IPS-20b (cell line): ENCODE results near the gene ZDHHC3.

Experiments
- H3K27ac ChIP-seq: one replicate; pipeline ENCODE4 v1.5.1; 2013; ENCODE audit warnings: low read length
- H3K27me3 ChIP-seq: 2 replicates; pipeline ENCODE4 v1.6.1; 2013; ENCODE audit warnings: mild to moderate bottlenecking, low read length, inconsistent platforms; ENCODE audit not compliant: insufficient read depth
- H3K36me3 ChIP-seq: 2 replicates; pipeline ENCODE4 v1.6.1; 2013; ENCODE audit warnings: low read depth, mild to moderate bottlenecking, inconsistent platforms, low read length, moderate library complexity; ENCODE audit not compliant: insufficient read depth
- H3K4me1 ChIP-seq: 2 replicates; pipeline ENCODE4 v1.6.1; 2013; ENCODE audit warnings: mild to moderate bottlenecking, control low read depth, inconsistent platforms, low read length, moderate library complexity; ENCODE audit not compliant: insufficient read depth
- H3K4me3 ChIP-seq: 2 replicates; pipeline ENCODE4 v1.5.1; 2013; ENCODE audit warnings: mild to moderate bottlenecking, low read length, inconsistent platforms
- H3K9ac ChIP-seq: 2 replicates; pipeline ENCODE4 v1.6.1; 2013; ENCODE audit warnings: low read depth, mild to moderate bottlenecking, inconsistent platforms, low read length, moderate library complexity
- H3K9me3 ChIP-seq: 2 replicates; pipeline ENCODE4 v1.6.1; 2013; ENCODE audit warnings: mild to moderate bottlenecking, low read depth, low read length, inconsistent platforms; ENCODE audit not compliant: insufficient read depth

Gene ZDHHC3

GRCh38 chr3:44976002-44976815, at the start of gene ZDHHC3, which contains the start of gene EXOSC7:
TSS of gene ZDHHC3 (minus strand) at chr3:44976174. CDS start at chr3:44959436, 16,738 bp downstream.
TSS of gene EXOSC7 (plus strand) at chr3:44976244. CDS start at chr3:44976278, 34 bp downstream.
- Histone ChIP-seq H3K36me3 (no peaks in the 10 kb centered on the region), H3K27me3 (no peaks in the 10 kb centered on the region), H3K9ac (peak within 1 kb of the TSS; percentile 95), H3K9me3 (no peaks in the 10 kb centered on the region), H3K27ac (peak within 1 kb of the TSS; percentile 81), H3K4me3 (peak within 1 kb of the TSS; percentile 89), H3K4me1 (peaks cover 15% of the 10 kb centered on the region; the same call in 1 of the 2 replicates)

- Histone ChIP-seq H3K27ac (no peak overlapping the region), H3K4me1 (no peaks in the 10 kb centered on the region; the same call in 1 of the 2 replicates), H3K36me3 (no peaks in the 10 kb centered on the region), H3K9me3 (no peaks in the 10 kb centered on the region), H3K4me3 (no peak overlapping the region), H3K27me3 (peaks cover 8% of the 10 kb centered on the region; the same call in 1 of the 2 replicates), H3K9ac (no peak overlapping the region)
Measured at GRCh38 chr3:45024542-45025255, 48.7 kb upstream of the ZDHHC3 start.

GRCh38 chr3:45023675-45024074, 47.7 kb upstream of the ZDHHC3 start:
- H3K36me3 ChIP-seq, result no peaks in the 10 kb centered on the region
- H3K27ac ChIP-seq, result no peak overlapping the region
- H3K4me1 ChIP-seq, result no peaks in the 10 kb centered on the region; the same call in 1 of the 2 replicates
- H3K4me3 ChIP-seq, result no peak overlapping the region
- no peaks in the 10 kb centered on the region for H3K9me3 ChIP-seq
- H3K9ac ChIP-seq, result no peak overlapping the region
- H3K27me3 ChIP-seq, result peaks cover 8% of the 10 kb centered on the region; the same call in 1 of the 2 replicates

- Histone ChIP-seq H3K4me3 (no peak overlapping the region), H3K36me3 (no peaks in the 10 kb centered on the region), H3K9ac (no peak overlapping the region), H3K4me1 (peaks cover 3% of the 10 kb centered on the region; the same call in 1 of the 2 replicates), H3K27me3 (peaks cover 8% of the 10 kb centered on the region; the same call in 1 of the 2 replicates), H3K9me3 (no peaks in the 10 kb centered on the region), H3K27ac (no peak overlapping the region)
Measured at GRCh38 chr3:45021524-45022297, 45.7 kb upstream of the ZDHHC3 start.

GRCh38 chr3:45020534-45020933, 44.6 kb upstream of the ZDHHC3 start:
- Histone ChIP-seq H3K4me3 (no peak overlapping the region), H3K4me1 (peaks cover 8% of the 10 kb centered on the region), H3K27me3 (peaks cover 5% of the 10 kb centered on the region; the same call in 1 of the 2 replicates), H3K27ac (no peak overlapping the region), H3K36me3 (no peaks in the 10 kb centered on the region), H3K9me3 (no peaks in the 10 kb centered on the region), H3K9ac (no peak overlapping the region)

GRCh38 chr3:45017821-45018220, 41.8 kb upstream of the ZDHHC3 start:
- Histone ChIP-seq H3K4me1 (peaks cover 8% of the 10 kb centered on the region), H3K27me3 (no peaks in the 10 kb centered on the region), H3K36me3 (peaks cover 13% of the 10 kb centered on the region), H3K9me3 (no peaks in the 10 kb centered on the region), H3K9ac (no peak overlapping the region), H3K4me3 (no peak overlapping the region), H3K27ac (no peak overlapping the region)

- no peaks in the 10 kb centered on the region for H3K9me3 ChIP-seq
- H3K9ac ChIP-seq, result no peak overlapping the region
- no peaks in the 10 kb centered on the region for H3K27me3 ChIP-seq
- peaks cover 8% of the 10 kb centered on the region for H3K4me1 ChIP-seq
- no peak overlapping the region for H3K4me3 ChIP-seq
- H3K36me3 ChIP-seq, result peaks cover 22% of the 10 kb centered on the region
- H3K27ac ChIP-seq, result no peak overlapping the region
Measured at GRCh38 chr3:45016916-45017315, 40.9 kb upstream of the ZDHHC3 start.

- Histone ChIP-seq H3K4me1 (peaks cover 8% of the 10 kb centered on the region), H3K9ac (no peak overlapping the region)
Measured at GRCh38 chr3:45012577-45012976, 36.6 kb upstream of the ZDHHC3 start.

GRCh38 chr3:45011756-45012508, 36.0 kb upstream of the ZDHHC3 start:
- no peaks in the 10 kb centered on the region for H3K9me3 ChIP-seq

More at GRCh38 chr3:45012577-45012976, 36.6 kb upstream of the ZDHHC3 start:
- Histone ChIP-seq H3K27ac (no peak overlapping the region), H3K36me3 (peaks cover 57% of the 10 kb centered on the region), H3K27me3 (no peaks in the 10 kb centered on the region), H3K9me3 (no peaks in the 10 kb centered on the region), H3K4me3 (no peak overlapping the region)

GRCh38 chr3:45010811-45011333, 34.9 kb upstream of the ZDHHC3 start:
- no peaks in the 10 kb centered on the region for H3K9me3 ChIP-seq
- H3K9ac ChIP-seq, result no peak overlapping the region
- H3K4me3 ChIP-seq, result no peak overlapping the region
- H3K27me3 ChIP-seq, result no peaks in the 10 kb centered on the region
- H3K36me3 ChIP-seq, result peaks cover 67% of the 10 kb centered on the region
- no peak overlapping the region for H3K27ac ChIP-seq
- H3K4me1 ChIP-seq, result peaks cover 3% of the 10 kb centered on the region

More at GRCh38 chr3:45011756-45012508, 36.0 kb upstream of the ZDHHC3 start:
- H3K27ac ChIP-seq, result no peak overlapping the region
- H3K4me1 ChIP-seq, result peaks cover 5% of the 10 kb centered on the region
- H3K4me3 ChIP-seq, result no peak overlapping the region
- H3K36me3 ChIP-seq, result peaks cover 63% of the 10 kb centered on the region
- H3K27me3 ChIP-seq, result no peaks in the 10 kb centered on the region
- H3K9ac ChIP-seq, result no peak overlapping the region
